Rectal smooth muscle tissue (tissue), 1 donor: ENCODE results near the gene TAF4.
"Not testable (repeated sequence)": the region's sequence is repeated elsewhere in the genome, so short reads cannot be mapped to it uniquely, and the experiment has no call there.

Experiments
- H3K27ac ChIP-seq: one replicate; pipeline ENCODE4 v1.7.0; 2013; ENCODE audit warnings: low read depth, low read length, inconsistent platforms
- H3K27me3 ChIP-seq: one replicate; pipeline ENCODE4 v1.7.0; 2013; ENCODE audit warnings: low read length; ENCODE audit not compliant: control insufficient read depth, insufficient read depth
- H3K36me3 ChIP-seq: one replicate; pipeline ENCODE4 v1.7.0; 2013; ENCODE audit warnings: low read length; ENCODE audit not compliant: control insufficient read depth, insufficient read depth
- H3K4me1 ChIP-seq: one replicate; pipeline ENCODE4 v1.7.0; 2013; ENCODE audit warnings: low read length; ENCODE audit not compliant: control insufficient read depth, insufficient read depth
- H3K4me3 ChIP-seq: one replicate; pipeline ENCODE4 v1.7.0; 2013; ENCODE audit warnings: low read length
- H3K9ac ChIP-seq: one replicate; pipeline ENCODE4 v1.7.0; 2013; ENCODE audit warnings: low read length

Gene TAF4

GRCh38 chr20:62059920-62060630, 5.6 kb downstream of the TAF4 start:
- Histone ChIP-seq H3K4me1 (peaks cover 12% of the 10 kb centered on the region), H3K27me3 (no peaks in the 10 kb centered on the region), H3K36me3 (peaks cover 5% of the 10 kb centered on the region), H3K9ac (no peak overlapping the region), H3K27ac (no peak overlapping the region), H3K4me3 (no peak overlapping the region)

GRCh38 chr20:62059401-62059800, 6.3 kb downstream of the TAF4 start:
- Histone ChIP-seq H3K27ac (no peak overlapping the region), H3K27me3 (no peaks in the 10 kb centered on the region), H3K4me1 (peaks cover 12% of the 10 kb centered on the region), H3K36me3 (peaks cover 5% of the 10 kb centered on the region), H3K4me3 (no peak overlapping the region), H3K9ac (no peak overlapping the region)

- Histone ChIP-seq H3K9ac (no peak overlapping the region), H3K36me3 (peaks cover 5% of the 10 kb centered on the region), H3K4me1 (peaks cover 10% of the 10 kb centered on the region), H3K27ac (no peak overlapping the region), H3K4me3 (no peak overlapping the region), H3K27me3 (no peaks in the 10 kb centered on the region)
Measured at GRCh38 chr20:62058941-62059340, 6.7 kb downstream of the TAF4 start.

- Histone ChIP-seq H3K4me1 (no peaks in the 10 kb centered on the region), H3K27ac (no peak overlapping the region), H3K36me3 (peaks cover 5% of the 10 kb centered on the region), H3K27me3 (no peaks in the 10 kb centered on the region), H3K4me3 (no peak overlapping the region), H3K9ac (no peak overlapping the region)
Measured at GRCh38 chr20:62056975-62057374, 8.7 kb downstream of the TAF4 start.

GRCh38 chr20:62056377-62056776, 9.3 kb downstream of the TAF4 start:
- Histone ChIP-seq H3K9ac (no peak overlapping the region), H3K36me3 (peaks cover 5% of the 10 kb centered on the region), H3K27me3 (no peaks in the 10 kb centered on the region), H3K4me1 (peaks cover 3% of the 10 kb centered on the region), H3K4me3 (no peak overlapping the region), H3K27ac (no peak overlapping the region)

- H3K27ac ChIP-seq, H3K4me3 ChIP-seq, H3K4me1 ChIP-seq, H3K27me3 ChIP-seq, H3K36me3 ChIP-seq, H3K9ac ChIP-seq: not testable (repeated sequence)
Measured at GRCh38 chr20:62055862-62056115, 9.9 kb downstream of the TAF4 start.

GRCh38 chr20:62055106-62055861, 10.4 kb downstream of the TAF4 start:
- peaks cover 3% of the 10 kb centered on the region for H3K36me3 ChIP-seq

GRCh38 chr20:62054451-62054953, 11.2 kb downstream of the TAF4 start:
- H3K36me3 ChIP-seq = peaks cover 2% of the 10 kb centered on the region
- no peak overlapping the region for H3K9ac ChIP-seq
- H3K4me1 ChIP-seq = peaks cover 3% of the 10 kb centered on the region
- H3K4me3 ChIP-seq = no peak overlapping the region
- H3K27ac ChIP-seq = no peak overlapping the region
- no peaks in the 10 kb centered on the region for H3K27me3 ChIP-seq

More at GRCh38 chr20:62055106-62055861, 10.4 kb downstream of the TAF4 start:
- Histone ChIP-seq H3K27me3 (no peaks in the 10 kb centered on the region), H3K27ac (no peak overlapping the region), H3K9ac (no peak overlapping the region), H3K4me3 (no peak overlapping the region), H3K4me1 (peaks cover 3% of the 10 kb centered on the region)

- H3K36me3 ChIP-seq = no peaks in the 10 kb centered on the region
- H3K4me1 ChIP-seq = peaks cover 3% of the 10 kb centered on the region
- no peak overlapping the region for H3K27ac ChIP-seq
- no peak overlapping the region for H3K4me3 ChIP-seq
- no peaks in the 10 kb centered on the region for H3K27me3 ChIP-seq
- H3K9ac ChIP-seq = no peak overlapping the region
Measured at GRCh38 chr20:62053465-62054196, 12.1 kb downstream of the TAF4 start.

- Histone ChIP-seq H3K9ac (no peak overlapping the region), H3K4me1 (peaks cover 3% of the 10 kb centered on the region), H3K4me3 (no peak overlapping the region), H3K27ac (no peak overlapping the region), H3K27me3 (no peaks in the 10 kb centered on the region), H3K36me3 (no peaks in the 10 kb centered on the region)
Measured at GRCh38 chr20:62052842-62053464, 12.7 kb downstream of the TAF4 start.

GRCh38 chr20:62052336-62052841, 13.3 kb downstream of the TAF4 start:
- Histone ChIP-seq H3K4me1 (peaks cover 3% of the 10 kb centered on the region), H3K27me3 (no peaks in the 10 kb centered on the region), H3K4me3 (no peak overlapping the region), H3K36me3 (no peaks in the 10 kb centered on the region), H3K27ac (no peak overlapping the region), H3K9ac (no peak overlapping the region)
